Sigmoid colon (tissue), 7 donors: ENCODE data around the gene ADK. TPM values are rescaled to one million over a fixed set of nuclear protein-coding genes. Genes with fewer than 3 reads are reported as not detected.

Experiments
- DNase-seq: peaks from one replicate; pipeline ENCODE4 v3.0.0-alpha.2; 2019
- H3K27ac ChIP-seq, 4 donors: fragments of 200-600 bp; sonication (generic); one replicate each; pipeline ENCODE4 v1.5.1; 2016 to 2019; ENCODE audit warnings: mild to moderate bottlenecking in 1 of 4
- H3K27me3 ChIP-seq, 3 donors: fragments of 200-600 bp; sonication (generic); one replicate each; pipeline ENCODE4 v1.5.1; 2019; ENCODE audit warnings: mild to moderate bottlenecking in 1 of 3
- H3K36me3 ChIP-seq, 4 donors: fragments of 200-600 bp; sonication (generic); one replicate each; pipeline ENCODE4 v1.5.1; 2016 to 2019
- H3K4me1 ChIP-seq, 4 donors: fragments of 200-600 bp; sonication (generic); one replicate each; pipeline ENCODE4 v1.5.1; 2017 to 2019
- H3K4me3 ChIP-seq, 4 donors: fragments of 200-600 bp; sonication (generic); one replicate each; pipeline ENCODE4 v1.5.1; 2017 to 2019; ENCODE audit warnings: mild to moderate bottlenecking in 2 of 4, moderate library complexity in 1 of 4
- H3K9me3 ChIP-seq, 4 donors: fragments of 200-600 bp in 3 of 4; sonication (generic) in 3 of 4; one replicate each; pipeline versions ENCODE4 v1.5.1 to v1.6.1; 2013 to 2019
- CTCF ChIP-seq, 4 experiments: fragments of 450-650 bp in 3 of 4; fragments of 200-600 bp in 1 of 4; IDR thresholded peaks; one replicate each; pipeline ENCODE4 v1.5.1; 2016 to 2019; ENCODE audit warnings: antibody characterized with exemption in 4 of 4, mild to moderate bottlenecking in 3 of 4, moderate library complexity in 2 of 4
- EP300 ChIP-seq, 4 donors: sonication (generic); formaldehyde crosslinking; IDR thresholded peaks; one replicate each; pipeline ENCODE4 v1.6.1; 2017; ENCODE audit warnings: antibody characterized with exemption in 4 of 4
- POLR2A ChIP-seq, 2 donors: fragments of 450-650 bp; IDR thresholded peaks; one replicate each; pipeline ENCODE4 v1.6.1; 2016; ENCODE audit warnings: antibody characterized with exemption in 2 of 2, mild to moderate bottlenecking in 2 of 2, moderate library complexity in 2 of 2
- POLR2AphosphoS5 ChIP-seq, 4 donors: sonication (generic); formaldehyde crosslinking; IDR thresholded peaks; one replicate each; pipeline ENCODE4 v1.6.1; 2017; ENCODE audit warnings: antibody characterized with exemption in 4 of 4
- WGBS, 2 donors: extraction: QIAGEN DNeasy Blood & Tissue Kit; methylation state at CpG; one replicate each; pipeline ENCODE4 v1.1.7; 2013; 5-methylcytosine and 5-hydroxymethylcytosine counted together
- intact Hi-C: fragments of 100-400 bp; cut with DNase I; formaldehyde crosslinking; loops from one replicate; pipeline ENCODE4 v1.15.1; 2023
- polyA plus RNA-seq, 3 donors: library from polyadenylated mRNA; stranded (reverse); fragments of 200-250 nt; gene quantifications; one replicate each; pipeline ENCODE4 v1.2.3, GENCODE V29; 2013
- total RNA-seq, 4 donors: library from RNA; depleted of rRNA; stranded (reverse); fragments of >200 nt; gene quantifications; one replicate each; pipeline ENCODE4 v1.1.0, GENCODE V29; 2016
- donor health status: healthy with polysubstance abuse.
- donor health status: Bipolar disorder and iron deficiency.
- donor health status: healthy.

The ADK gene
- total and polyA plus RNA-seq, 7 donors: 15.2 to 31.3 (median 25.3) TPM

- peak; percentile 72 for DNase-seq
- H3K27ac ChIP-seq: peak overlapping the region; percentile 32 to 75 (median 69)
- intact Hi-C loops: no loop called here
- TF ChIP-seq EP300 (IDR thresholded peaks at IDR 0.05) (no peak), CTCF (IDR thresholded peaks at IDR 0.05) (no peak), POLR2AphosphoS5 (IDR thresholded peaks at IDR 0.05) (no peak), POLR2A (IDR thresholded peaks at IDR 0.05) (no peak)
- H3K36me3 ChIP-seq: peaks cover 44 to 100% (median 70%) of the 10 kb centered on the region in 4 donors
- H3K4me3 ChIP-seq: no peak overlapping the region
- H3K9me3 ChIP-seq: no peaks in the 10 kb centered on the region
- 87 to 93% methylated on average over 12 of the region's 12 CpGs for WGBS, 2 donors
- no peaks in the 10 kb centered on the region for H3K27me3 ChIP-seq
- H3K4me1 ChIP-seq: peaks cover 0 to 26% (median 24%) of the 10 kb centered on the region in 4 donors
Measured at GRCh38 chr10:74114041-74114448, 37.0 kb upstream of the ADK start.

- Histone ChIP-seq H3K4me1 (peaks cover 0 to 25% (median 19%) of the 10 kb centered on the region in 4 donors), H3K36me3 (peaks cover 29 to 100% (median 59%) of the 10 kb centered on the region in 4 donors), H3K9me3 (no peaks in the 10 kb centered on the region), H3K27me3 (no peaks in the 10 kb centered on the region), H3K4me3 (no peak overlapping the region), H3K27ac (peak overlapping the region in 1 of 4 donors; percentile 19)
- 92 to 94% methylated on average over 4 of the region's 4 CpGs for WGBS, 2 donors
- intact Hi-C loops: no loop called here
- DNase-seq: no peak
- no peak for TF ChIP-seq CTCF (IDR thresholded peaks at IDR 0.05)
- TF ChIP-seq POLR2AphosphoS5 (IDR thresholded peaks at IDR 0.05): no peak
- TF ChIP-seq POLR2A (IDR thresholded peaks at IDR 0.05): no peak
- no peak for TF ChIP-seq EP300 (IDR thresholded peaks at IDR 0.05)
Measured at GRCh38 chr10:74117738-74118137, 33.3 kb upstream of the ADK start.

GRCh38 chr10:74118804-74119203 is 32.2 kb upstream of the ADK start:
- intact Hi-C loops: no loop called here

GRCh38 chr10:74120911-74121310 is 30.1 kb upstream of the ADK start:
- Histone ChIP-seq H3K27ac (no peak overlapping the region), H3K4me3 (no peak overlapping the region), H3K4me1 (peaks cover 0 to 14% (median 8%) of the 10 kb centered on the region in 4 donors), H3K36me3 (peaks cover 17 to 100% (median 44%) of the 10 kb centered on the region in 4 donors), H3K9me3 (no peaks in the 10 kb centered on the region), H3K27me3 (no peaks in the 10 kb centered on the region)
- DNase-seq: no peak
- 69 to 74% methylated on average over 1 of the region's 1 CpG for WGBS, 2 donors
- no peak for TF ChIP-seq POLR2AphosphoS5 (IDR thresholded peaks at IDR 0.05)
- TF ChIP-seq POLR2A (IDR thresholded peaks at IDR 0.05): no peak
- no peak for TF ChIP-seq EP300 (IDR thresholded peaks at IDR 0.05)
- no peak for TF ChIP-seq CTCF (IDR thresholded peaks at IDR 0.05)
- intact Hi-C loops: no loop called here

More at GRCh38 chr10:74118804-74119203, 32.2 kb upstream of the ADK start:
- Histone ChIP-seq H3K36me3 (peaks cover 29 to 100% (median 56%) of the 10 kb centered on the region in 4 donors), H3K4me1 (peaks cover 0 to 20% (median 12%) of the 10 kb centered on the region in 4 donors), H3K27me3 (no peaks in the 10 kb centered on the region), H3K9me3 (no peaks in the 10 kb centered on the region), H3K4me3 (no peak overlapping the region), H3K27ac (peak overlapping the region in 1 of 4 donors; percentile 19)
- no peak for TF ChIP-seq POLR2AphosphoS5 (IDR thresholded peaks at IDR 0.05)
- no peak for TF ChIP-seq CTCF (IDR thresholded peaks at IDR 0.05)
- no peak for TF ChIP-seq POLR2A (IDR thresholded peaks at IDR 0.05)
- TF ChIP-seq EP300 (IDR thresholded peaks at IDR 0.05): no peak
- DNase-seq: no peak
- 67 to 87% methylated on average over 3 of the region's 3 CpGs for WGBS, 2 donors

- Histone ChIP-seq H3K4me3 (no peak overlapping the region), H3K27me3 (no peaks in the 10 kb centered on the region), H3K9me3 (no peaks in the 10 kb centered on the region), H3K4me1 (peaks cover 0 to 14% (median 8%) of the 10 kb centered on the region in 4 donors), H3K36me3 (peaks cover 17 to 100% (median 42%) of the 10 kb centered on the region in 4 donors), H3K27ac (no peak overlapping the region)
- intact Hi-C loops: no loop called here
- no peak for DNase-seq
- no peak for TF ChIP-seq POLR2A (IDR thresholded peaks at IDR 0.05)
- TF ChIP-seq CTCF (IDR thresholded peaks at IDR 0.05): no peak
- TF ChIP-seq EP300 (IDR thresholded peaks at IDR 0.05): no peak
- TF ChIP-seq POLR2AphosphoS5 (IDR thresholded peaks at IDR 0.05): no peak
- WGBS, 2 donors: 87 to 90% methylated on average over 1 of the region's 1 CpG
Measured at GRCh38 chr10:74121368-74121767, 29.7 kb upstream of the ADK start.
